Tibial artery (tissue), 4 donors: ENCODE data around the gene COTL1.

ENCODE experiments used
- DNase-seq, 2 donors: peaks; one replicate each; pipeline ENCODE4 v3.0.0-alpha.2; 2019
- H3K27ac ChIP-seq, 2 donors: fragments of 200-600 bp; sonication (generic) in 1 of 2; 1 replicate in 1 of 2; 2 replicates in 1 of 2; pipeline ENCODE4 v1.5.1; 2018 to 2019; ENCODE audit warnings: mild to moderate bottlenecking in 1 of 2
- H3K27me3 ChIP-seq, 2 donors: fragments of 200-600 bp; sonication (generic) in 1 of 2; one replicate each; pipeline versions ENCODE4 v1.5.1 to v1.6.0; 2016 to 2019
- H3K36me3 ChIP-seq, 3 donors: fragments of 200-600 bp; sonication (generic) in 2 of 3; one replicate each; pipeline ENCODE4 v1.5.1; 2016 to 2019; ENCODE audit warnings: mild to moderate bottlenecking in 2 of 3
- H3K4me1 ChIP-seq, 4 donors: fragments of 200-600 bp; sonication (generic) in 2 of 4; 1 replicate in 3 of 4; 2 replicates in 1 of 4; pipeline ENCODE4 v1.5.1; 2016 to 2019
- H3K4me3 ChIP-seq, 2 donors: fragments of 200-600 bp; sonication (generic) in 1 of 2; 1 replicate in 1 of 2; 2 replicates in 1 of 2; pipeline ENCODE4 v1.5.1; 2018 to 2019; ENCODE audit warnings: mild to moderate bottlenecking in 2 of 2
- H3K9me3 ChIP-seq, 3 donors: fragments of 200-600 bp; sonication (generic) in 1 of 3; one replicate each; pipeline ENCODE4 v1.5.1; 2016 to 2019
- intact Hi-C: fragments of 100-400 bp; cut with DNase I; formaldehyde crosslinking; loops from one replicate; pipeline ENCODE4 v1.15.0; 2023; ENCODE audit warnings: low total_unique reads
- TF ChIP-seq, protein P1 (sequence below), 2 experiments: fragments of 200-600 bp in 1 of 2; fragments of 450-650 bp in 1 of 2; IDR thresholded peaks; one replicate each; pipeline ENCODE4 v1.5.1; 2017 to 2019; ENCODE audit warnings: antibody characterized with exemption in 2 of 2, mild to moderate bottlenecking in 1 of 2, moderate library complexity in 1 of 2

COTL1 gene

GRCh38 chr16:84661418-84662060 lies 43.7 kb upstream of the COTL1 start:
- Histone ChIP-seq H3K9me3 (no peaks in the 10 kb centered on the region), H3K27ac (no peak overlapping the region), H3K4me3 (no peak overlapping the region), H3K4me1 (peaks cover 0 to 14% (median 3%) of the 10 kb centered on the region in 4 donors), H3K36me3 (peaks cover 62 to 99% (median 96%) of the 10 kb centered on the region in 3 donors), H3K27me3 (no peaks in the 10 kb centered on the region)
- DNase-seq, result no peak
- intact Hi-C loops, result no loop called here
- TF ChIP-seq, protein P1, sequence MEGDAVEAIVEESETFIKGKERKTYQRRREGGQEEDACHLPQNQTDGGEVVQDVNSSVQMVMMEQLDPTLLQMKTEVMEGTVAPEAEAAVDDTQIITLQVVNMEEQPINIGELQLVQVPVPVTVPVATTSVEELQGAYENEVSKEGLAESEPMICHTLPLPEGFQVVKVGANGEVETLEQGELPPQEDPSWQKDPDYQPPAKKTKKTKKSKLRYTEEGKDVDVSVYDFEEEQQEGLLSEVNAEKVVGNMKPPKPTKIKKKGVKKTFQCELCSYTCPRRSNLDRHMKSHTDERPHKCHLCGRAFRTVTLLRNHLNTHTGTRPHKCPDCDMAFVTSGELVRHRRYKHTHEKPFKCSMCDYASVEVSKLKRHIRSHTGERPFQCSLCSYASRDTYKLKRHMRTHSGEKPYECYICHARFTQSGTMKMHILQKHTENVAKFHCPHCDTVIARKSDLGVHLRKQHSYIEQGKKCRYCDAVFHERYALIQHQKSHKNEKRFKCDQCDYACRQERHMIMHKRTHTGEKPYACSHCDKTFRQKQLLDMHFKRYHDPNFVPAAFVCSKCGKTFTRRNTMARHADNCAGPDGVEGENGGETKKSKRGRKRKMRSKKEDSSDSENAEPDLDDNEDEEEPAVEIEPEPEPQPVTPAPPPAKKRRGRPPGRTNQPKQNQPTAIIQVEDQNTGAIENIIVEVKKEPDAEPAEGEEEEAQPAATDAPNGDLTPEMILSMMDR (IDR thresholded peaks at IDR 0.05), result no peak

GRCh38 chr16:84660973-84661372 lies 43.1 kb upstream of the COTL1 start:
- Histone ChIP-seq H3K4me3 (no peak overlapping the region), H3K27ac (no peak overlapping the region), H3K9me3 (no peaks in the 10 kb centered on the region), H3K4me1 (peaks cover 0 to 14% (median 3%) of the 10 kb centered on the region in 4 donors), H3K27me3 (no peaks in the 10 kb centered on the region), H3K36me3 (peaks cover 62 to 97% (median 92%) of the 10 kb centered on the region in 3 donors)
- DNase-seq, result no peak
- intact Hi-C loops, result no loop called here
- TF ChIP-seq, protein P1 (IDR thresholded peaks at IDR 0.05), result no peak

DNA sequence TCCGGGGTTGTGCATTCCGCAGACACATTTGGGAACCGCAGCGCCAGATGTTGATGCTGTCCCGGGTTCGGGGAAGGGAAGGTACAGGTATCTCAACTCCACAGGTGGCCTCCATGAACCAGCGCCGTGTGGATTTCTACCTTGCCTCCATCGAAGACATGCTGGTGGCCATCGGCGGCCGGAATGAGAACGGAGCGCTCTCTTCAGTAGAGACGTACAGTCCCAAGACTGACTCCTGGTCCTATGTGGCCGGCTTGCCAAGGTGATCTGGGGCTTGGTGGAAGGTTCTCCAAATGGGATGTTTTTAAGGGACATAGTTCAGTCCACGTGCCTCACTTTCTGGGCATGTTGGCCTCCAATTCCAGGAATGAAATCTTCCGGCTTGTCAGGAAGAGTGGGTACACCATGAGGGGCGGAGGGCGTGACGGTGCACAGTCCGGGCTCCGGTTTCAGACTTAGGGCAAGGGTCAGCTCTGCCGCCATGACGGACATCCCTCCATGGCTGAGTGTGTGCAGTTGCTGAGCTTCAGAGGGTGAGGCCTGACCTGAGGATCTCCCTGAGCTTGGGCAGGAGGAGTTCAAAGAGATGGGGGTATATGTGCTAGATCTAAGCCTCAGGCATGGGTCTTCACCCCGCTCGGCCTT lies 41.9 kb upstream of the COTL1 start:
- H3K36me3 ChIP-seq, result peaks cover 62 to 99% (median 84%) of the 10 kb centered on the region in 3 donors
- H3K27me3 ChIP-seq, result no peaks in the 10 kb centered on the region
- no peak overlapping the region for H3K27ac ChIP-seq
- TF ChIP-seq, protein P1 (IDR thresholded peaks at IDR 0.05), result no peak
- no peak for DNase-seq
- no peaks in the 10 kb centered on the region for H3K9me3 ChIP-seq
- no peak overlapping the region for H3K4me3 ChIP-seq
- intact Hi-C loops, result no loop called here
- peaks cover 0 to 18% (median 3%) of the 10 kb centered on the region in 4 donors for H3K4me1 ChIP-seq

- TF ChIP-seq, protein P1 (IDR thresholded peaks at IDR 0.05), result no peak
- Histone ChIP-seq H3K36me3 (peaks cover 62 to 99% (median 79%) of the 10 kb centered on the region in 3 donors), H3K27ac (no peak overlapping the region), H3K4me3 (no peak overlapping the region), H3K27me3 (no peaks in the 10 kb centered on the region), H3K4me1 (peaks cover 0 to 25% (median 5%) of the 10 kb centered on the region in 4 donors), H3K9me3 (no peaks in the 10 kb centered on the region)
- no peak for DNase-seq
- intact Hi-C loops, result no loop called here
Measured at GRCh38 chr16:84658690-84659089, 40.8 kb upstream of the COTL1 start.

- Histone ChIP-seq H3K36me3 (peaks cover 57 to 99% (median 77%) of the 10 kb centered on the region in 3 donors), H3K4me3 (no peak overlapping the region), H3K9me3 (no peaks in the 10 kb centered on the region), H3K27me3 (no peaks in the 10 kb centered on the region), H3K27ac (no peak overlapping the region), H3K4me1 (peaks cover 0 to 25% (median 6%) of the 10 kb centered on the region in 4 donors)
- TF ChIP-seq, protein P1 (IDR thresholded peaks at IDR 0.05), result no peak
- intact Hi-C loops, result no loop called here
- no peak for DNase-seq
Measured at GRCh38 chr16:84657229-84657837, 39.5 kb upstream of the COTL1 start.
